SK-N-SH (cell line): ENCODE results near the gene KRTAP3-1. TPM values are rescaled to one million over a fixed set of nuclear protein-coding genes. Genes with fewer than 3 reads are reported as not detected.

ENCODE experiments used
- CTCF ChIA-PET: fragments of 300-600, 350-600 bp; formaldehyde crosslinking; extraction: SDS; loops from one replicate; lab custom pipeline; 2021; lab: Yijun Ruan, JAX
- POLR2A ChIA-PET: fragments of 350-600 bp; sonication (Branson Sonifier 250); formaldehyde crosslinking; extraction: SDS; loops from one replicate; lab custom pipeline; 2020; ENCODE audit warnings: antibody characterized with exemption, inconsistent platforms; lab: Yijun Ruan, JAX
- DNase-seq: peaks from one replicate; pipeline ENCODE4 v3.0.0; 2012
- H2AFZ ChIP-seq: fragments of 200-600 bp; sonication (generic); 2 replicates; pipeline ENCODE4 v1.8.1; 2016; ENCODE audit warnings: antibody characterized with exemption, mild to moderate bottlenecking, low read depth
- H3F3A ChIP-seq: fragments of 200-600 bp; sonication (generic); replicated peaks from 2 replicates; pipeline ENCODE3; 2016; ENCODE audit warnings: antibody characterized with exemption, mild to moderate bottlenecking; ENCODE audit not compliant: insufficient read depth
- H3K27ac ChIP-seq, 2 experiments: fragments of 200-500 bp in 1 of 2; fragments of 200-600 bp in 1 of 2; sonication (Bioruptor generic) in 1 of 2; sonication (generic), shearing (Covaris generic) in 1 of 2; 2 replicates each; pipeline versions ENCODE4 v1.5.1 to v1.6.1; 2014 to 2016; ENCODE audit warnings: low read depth in 2 of 2, inconsistent platforms in 1 of 2, low read length in 1 of 2, mild to moderate bottlenecking in 1 of 2, mixed read lengths in 1 of 2
- H3K27me3 ChIP-seq: fragments of 200-600 bp; sonication (generic), shearing (Covaris generic); 2 replicates; pipeline ENCODE4 v1.6.1; 2016; ENCODE audit warnings: mixed run types; ENCODE audit not compliant: insufficient read depth
- H3K36me3 ChIP-seq, 2 experiments: fragments of 200-500 bp in 1 of 2; fragments of 200-600 bp in 1 of 2; sonication (Bioruptor generic) in 1 of 2; sonication (generic) in 1 of 2; replicated peaks in 1 of 2; 2 replicates each; pipeline versions ENCODE3 to v1.5.1; 2014 to 2016; ENCODE audit warnings: low read length in 1 of 2, mild to moderate bottlenecking in 1 of 2; ENCODE audit not compliant: insufficient read depth in 2 of 2, control insufficient read depth in 1 of 2
- H3K4me1 ChIP-seq, 2 experiments: fragments of 200-500 bp in 1 of 2; fragments of 200-600 bp in 1 of 2; sonication (Bioruptor generic) in 1 of 2; sonication (generic), shearing (Covaris generic) in 1 of 2; 2 replicates each; pipeline versions ENCODE4 v1.5.1 to v1.6.1; 2014 to 2016; ENCODE audit warnings: low read depth in 1 of 2, low read length in 1 of 2, mixed run types in 1 of 2; ENCODE audit not compliant: insufficient read depth in 2 of 2, control insufficient read depth in 1 of 2
- H3K4me2 ChIP-seq: fragments of 200-600 bp; sonication (generic), shearing (Covaris generic); 2 replicates; pipeline ENCODE4 v1.6.1; 2017; ENCODE audit warnings: mixed run types
- H3K4me3 ChIP-seq, 2 experiments: fragments of 200-500 bp in 1 of 2; fragments of 200-600 bp in 1 of 2; sonication (Bioruptor generic) in 1 of 2; sonication (generic), shearing (Covaris generic) in 1 of 2; 2 replicates each; pipeline versions ENCODE4 v1.5.1 to v1.8.1; 2014 to 2016; ENCODE audit warnings: low read depth in 2 of 2, inconsistent platforms in 1 of 2, low read length in 1 of 2, mild to moderate bottlenecking in 1 of 2, mixed read lengths in 1 of 2, moderate library complexity in 1 of 2
- H3K79me2 ChIP-seq: fragments of 200-600 bp; sonication (generic); 2 replicates; pipeline ENCODE4 v1.8.1; 2017; ENCODE audit warnings: mild to moderate bottlenecking; ENCODE audit not compliant: insufficient read depth
- H3K9ac ChIP-seq: fragments of 200-600 bp; sonication (generic); 2 replicates; pipeline ENCODE4 v1.6.1; 2017; ENCODE audit warnings: mixed run types
- H3K9me2 ChIP-seq: fragments of 200-600 bp; sonication (generic); 2 replicates; pipeline ENCODE4 v1.6.1; 2017; ENCODE audit warnings: mixed run types
- H3K9me3 ChIP-seq: fragments of 200-600 bp; sonication (generic); 2 replicates; pipeline ENCODE4 v1.6.1; 2017; ENCODE audit warnings: mixed run types, mild to moderate bottlenecking, moderate library complexity
- H4K20me1 ChIP-seq: fragments of 200-600 bp; sonication (generic); 2 replicates; pipeline ENCODE4 v1.6.1; 2017; ENCODE audit warnings: mild to moderate bottlenecking, mixed run types; ENCODE audit not compliant: insufficient read depth
- CTCF ChIP-seq: fragments of 200-600 bp; sonication (generic); IDR thresholded peaks from 2 replicates; pipeline ENCODE4 v1.6.1; 2017; ENCODE audit warnings: antibody characterized with exemption, mild to moderate bottlenecking, moderate library complexity
- MEF2A ChIP-seq: IDR thresholded peaks from 2 replicates; pipeline ENCODE4 v1.4.0; 2012; ENCODE audit warnings: low read depth, borderline replicate concordance
- MXI1 ChIP-seq: IDR thresholded peaks from 2 replicates; pipeline ENCODE4 v1.6.1; 2012; ENCODE audit warnings: mild to moderate bottlenecking, low read depth, low read length, improper control_type of control experiment
- POLR2AphosphoS5 ChIP-seq: IDR thresholded peaks from 2 replicates; pipeline ENCODE4 v1.6.1; 2012; ENCODE audit warnings: low read depth, low read length
- RFX5 ChIP-seq: IDR thresholded peaks from 2 replicates; pipeline ENCODE4 v1.6.1; 2012; ENCODE audit warnings: mild to moderate bottlenecking, improper control_type of control experiment, low read length
- ZBTB33 ChIP-seq: IDR thresholded peaks from 2 replicates; pipeline ENCODE4 v1.4.0; 2012; ENCODE audit warnings: low read depth, borderline replicate concordance
- WGBS: methylation state at CpG from one replicate; pipeline ENCODE4 v1.1.6; 2017; ENCODE audit warnings: low lambda C conversion rate; 5-methylcytosine and 5-hydroxymethylcytosine counted together
- polyA plus RNA-seq, 3 experiments: library from polyadenylated mRNA; depleted of rRNA; stranded (reverse); fragments of >200 nt; gene quantifications; 2 replicates each; pipeline ENCODE4 v1.2.3, GENCODE V29; 2012
- small RNA-seq, 7 experiments: library from RNA; depleted of rRNA; stranded (forward); fragments of <200 nt; gene quantifications; one replicate each; pipeline ENCODE3, GENCODE V24; 2012

KRTAP3-1 gene
- polyA plus RNA-seq, 1 of the 3 experiments (the other 2 are of a cell fraction) = not detected

GRCh38 chr17:40960144-40960543, 48.8 kb downstream of the KRTAP3-1 start:
- Histone ChIP-seq H3K4me1 (peaks cover 0 to 5% of the 10 kb centered on the region in 2 experiments; a peak in 1 of 4 replicates), H3K4me3 (peak overlapping the region; percentile 0 to 28; a peak in 1 of 4 replicates), H3K27me3 (no peaks in the 10 kb centered on the region; the same call in 1 of the 2 replicates), H3K9ac (no peak overlapping the region), H3K36me3 (no peaks in the 10 kb centered on the region), H3K79me2 (no peaks in the 10 kb centered on the region), H3F3A (no peaks in the 10 kb centered on the region), H3K27ac (no peak overlapping the region), H2AFZ (0 out of 2 replicates have a peak overlapping the region, but pooled peaks have one; percentile 3), H3K9me3 (no peaks in the 10 kb centered on the region), H3K4me2 (0 out of 2 replicates have a peak overlapping the region, but pooled peaks have one; percentile 13), H3K9me2 (no peaks in the 10 kb centered on the region), H4K20me1 (no peaks in the 10 kb centered on the region)
- DNase-seq = no peak
- 35% methylated on average over 10 of the region's 10 CpGs for WGBS
- POLR2A ChIA-PET = interaction anchor here (0.7 kb wide), 1 partner anchor 14 kb away, joined by 3 read pairs; no protein-coding TSS in a partner anchor
- CTCF ChIA-PET = interaction anchor here (1.5 kb wide), 1 partner anchor 703 kb away, joined by 6 read pairs; no protein-coding TSS in a partner anchor
- TF ChIP-seq MXI1 (no peak), RFX5 (no peak), CTCF (no peak), MEF2A (no peak), ZBTB33 (no peak), POLR2AphosphoS5 (no peak)

Small RNA genes lying within 50 kb of the gene (small RNA-seq; reads per million reads assigned to genes)
- gene KRTAP3-4P = 0 reads per million in 7 experiments

Other genes starting within 250 kb of the KRTAP3-1 start
- not detected in 2 replicates for gene KRT26, start 236.9 kb downstream of the KRTAP3-1 start, polyA plus RNA-seq (2012; rRNA removed)
- gene KRT27, start 226.6 kb downstream of the KRTAP3-1 start, polyA plus RNA-seq (2012; rRNA removed) = not detected in 2 replicates
- not detected in 2 replicates for gene KRT28, start 209.2 kb downstream of the KRTAP3-1 start, polyA plus RNA-seq (2012; rRNA removed)
- gene KRT10, start 186.5 kb downstream of the KRTAP3-1 start, polyA plus RNA-seq (2012; rRNA removed) = 17.1 and 31.6 TPM in 2 replicates
- gene KRT12, start 141.9 kb downstream of the KRTAP3-1 start, polyA plus RNA-seq (2012; rRNA removed) = not detected in 2 replicates
- gene KRT20, start 123.9 kb downstream of the KRTAP3-1 start, polyA plus RNA-seq (2012; rRNA removed) = not detected in 2 replicates
- not detected in 2 replicates for gene KRT23, start 71.5 kb downstream of the KRTAP3-1 start, polyA plus RNA-seq (2012; rRNA removed)
- not detected in 2 replicates for gene KRT39, start 42.2 kb downstream of the KRTAP3-1 start, polyA plus RNA-seq (2012; rRNA removed)
- gene KRT40, start 24.8 kb downstream of the KRTAP3-1 start, polyA plus RNA-seq (2012; rRNA removed) = not detected in 2 replicates
- not detected in 2 replicates for gene KRTAP3-3, start 15.0 kb downstream of the KRTAP3-1 start, polyA plus RNA-seq (2012; rRNA removed)
- gene KRTAP3-2, start 9.2 kb downstream of the KRTAP3-1 start, polyA plus RNA-seq (2012; rRNA removed) = not detected in 2 replicates
- gene KRTAP1-5, start 18.1 kb upstream of the KRTAP3-1 start, polyA plus RNA-seq (2012; rRNA removed) = not detected in 2 replicates
- not detected in 2 replicates for gene KRTAP1-4, start 21.1 kb upstream of the KRTAP3-1 start, polyA plus RNA-seq (2012; rRNA removed)
- not detected in 2 replicates for gene KRTAP1-3, start 25.7 kb upstream of the KRTAP3-1 start, polyA plus RNA-seq (2012; rRNA removed)
- not detected in 2 replicates for gene KRTAP1-1, start 32.3 kb upstream of the KRTAP3-1 start, polyA plus RNA-seq (2012; rRNA removed)
- not detected in 2 replicates for gene KRTAP2-1, start 38.2 kb upstream of the KRTAP3-1 start, polyA plus RNA-seq (2012; rRNA removed)
- not detected in 2 replicates for gene KRTAP2-2, start 46.1 kb upstream of the KRTAP3-1 start, polyA plus RNA-seq (2012; rRNA removed)
- 0.36 and 0.39 TPM in 2 replicates for gene KRTAP2-3, start 51.0 kb upstream of the KRTAP3-1 start, polyA plus RNA-seq (2012; rRNA removed)
- not detected in 2 replicates for gene KRTAP2-4, start 56.8 kb upstream of the KRTAP3-1 start, polyA plus RNA-seq (2012; rRNA removed)
- not detected in 2 replicates for gene KRTAP4-7, start 75.0 kb upstream of the KRTAP3-1 start, polyA plus RNA-seq (2012; rRNA removed)
- not detected in 2 replicates for gene KRTAP4-8, start 89.0 kb upstream of the KRTAP3-1 start, polyA plus RNA-seq (2012; rRNA removed)
- not detected in 2 replicates for gene KRTAP4-16, start 93.1 kb upstream of the KRTAP3-1 start, polyA plus RNA-seq (2012; rRNA removed)
- not detected in 2 replicates for gene KRTAP4-9, start 96.3 kb upstream of the KRTAP3-1 start, polyA plus RNA-seq (2012; rRNA removed)
- gene KRTAP4-11, start 109.2 kb upstream of the KRTAP3-1 start, polyA plus RNA-seq (2012; rRNA removed) = not detected in 2 replicates
- gene KRTAP4-12, start 115.1 kb upstream of the KRTAP3-1 start, polyA plus RNA-seq (2012; rRNA removed) = not detected in 2 replicates
- gene KRTAP4-6, start 131.4 kb upstream of the KRTAP3-1 start, polyA plus RNA-seq (2012; rRNA removed) = not detected in 2 replicates
- not detected in 2 replicates for gene KRTAP4-5, start 140.7 kb upstream of the KRTAP3-1 start, polyA plus RNA-seq (2012; rRNA removed)
- not detected in 2 replicates for gene KRTAP4-4, start 151.6 kb upstream of the KRTAP3-1 start, polyA plus RNA-seq (2012; rRNA removed)
- gene KRTAP4-3, start 159.1 kb upstream of the KRTAP3-1 start, polyA plus RNA-seq (2012; rRNA removed) = not detected in 2 replicates
- not detected in 2 replicates for gene KRTAP4-2, start 169.1 kb upstream of the KRTAP3-1 start, polyA plus RNA-seq (2012; rRNA removed)
- not detected in 2 replicates for gene KRTAP4-1, start 175.8 kb upstream of the KRTAP3-1 start, polyA plus RNA-seq (2012; rRNA removed)
- gene KRTAP9-1, start 180.8 kb upstream of the KRTAP3-1 start, polyA plus RNA-seq (2012; rRNA removed) = not detected in 2 replicates
- gene KRTAP9-2, start 217.5 kb upstream of the KRTAP3-1 start, polyA plus RNA-seq (2012; rRNA removed) = not detected in 2 replicates
- gene KRTAP9-3, start 223.3 kb upstream of the KRTAP3-1 start, polyA plus RNA-seq (2012; rRNA removed) = not detected in 2 replicates
- gene KRTAP9-8, start 228.9 kb upstream of the KRTAP3-1 start, polyA plus RNA-seq (2012; rRNA removed) = not detected in 2 replicates
- not detected in 2 replicates for gene KRTAP9-4, start 240.6 kb upstream of the KRTAP3-1 start, polyA plus RNA-seq (2012; rRNA removed)
- gene KRTAP9-9, start 246.3 kb upstream of the KRTAP3-1 start, polyA plus RNA-seq (2012; rRNA removed) = not detected in 2 replicates